SK-N-MC (cell line): ENCODE data around the gene ZBED1.

Experiments used
- EZH2 ChIP-seq: fragments of 200-600 bp; sonication (generic); IDR thresholded peaks from one replicate; pipeline ENCODE4 v1.6.1; 2017; ENCODE audit warnings: antibody characterized with exemption
- POLR2AphosphoS5 ChIP-seq: IDR thresholded peaks from 2 replicates; pipeline ENCODE4 v1.6.1; 2012; ENCODE audit warnings: mild to moderate bottlenecking, low read depth, low read length, borderline replicate concordance

DNA sequence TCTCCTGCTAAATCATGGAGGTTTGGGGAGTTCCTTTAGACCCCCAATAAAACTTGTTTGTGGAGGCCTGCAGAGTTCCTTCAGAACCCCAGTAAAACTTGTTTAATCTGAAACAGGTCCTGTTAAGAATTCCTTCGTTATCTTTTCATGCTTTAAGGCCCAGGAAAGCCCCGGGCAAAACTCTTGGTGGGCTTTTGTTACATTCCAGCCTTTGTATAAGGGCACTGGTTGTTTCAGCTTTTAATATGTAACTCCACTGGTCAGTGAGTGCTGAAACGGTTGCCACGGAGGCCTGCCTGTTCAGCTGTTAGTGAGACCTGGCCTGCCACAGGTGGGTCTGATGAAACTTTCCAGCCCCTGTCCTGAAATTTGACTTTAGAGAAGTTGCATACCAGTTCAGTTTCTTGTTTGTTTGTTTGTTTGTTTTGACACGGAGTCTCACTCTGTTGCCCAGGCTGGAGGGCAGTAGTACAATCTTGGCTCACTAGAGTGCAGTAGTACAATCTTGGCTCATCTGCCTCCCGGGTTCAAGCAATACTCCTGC, 12.4 kb upstream of the ZBED1 start:
- no peak for TF ChIP-seq POLR2AphosphoS5
- no peak for TF ChIP-seq EZH2
